Lower leg skin (tissue), 4 donors: Measurements from ENCODE around the gene UBAP2. TPM values are rescaled to one million over a fixed set of nuclear protein-coding genes. Genes with fewer than 3 reads are reported as not detected.

Experiments
- DNase-seq, 2 donors: peaks; one replicate each; pipeline ENCODE4 v3.0.0-alpha.2; 2019; ENCODE audit warnings: low spot score in 2 of 2
- H3K4me3 ChIP-seq: fragments of 200-600 bp; sonication (generic); 2 replicates; pipeline ENCODE4 v1.5.1; 2017; ENCODE audit warnings: mild to moderate bottlenecking, low read depth; ENCODE audit not compliant: poor library complexity, severe bottlenecking
- POLR2A ChIP-seq, 2 donors: fragments of 450-650 bp; IDR thresholded peaks; one replicate each; pipeline ENCODE4 v1.6.1; 2016 to 2017; ENCODE audit warnings: antibody characterized with exemption in 2 of 2, mild to moderate bottlenecking in 1 of 2, moderate library complexity in 1 of 2
- WGBS, 2 donors: methylation state at CpG; one replicate each; pipeline ENCODE4 v1.1.5; 2018; 5-methylcytosine and 5-hydroxymethylcytosine counted together
- intact Hi-C: fragments of 100-400 bp; cut with DNase I; formaldehyde crosslinking; loops from one replicate; pipeline ENCODE4 v1.15.0; 2023; ENCODE audit warnings: low total_unique reads
- total RNA-seq, 4 donors: library from RNA; depleted of rRNA; stranded (reverse); fragments of >200 nt; gene quantifications; one replicate each; pipeline ENCODE4 v1.1.0, GENCODE V29; 2016
- TF ChIP-seq, protein P1 (sequence below), 3 donors: fragments of 450-650 bp; IDR thresholded peaks; one replicate each; pipeline ENCODE4 v1.5.1; 2016; ENCODE audit warnings: antibody characterized with exemption in 3 of 3, mild to moderate bottlenecking in 3 of 3, moderate library complexity in 2 of 3

Gene UBAP2
- total RNA-seq, 4 donors from 2014 or later, result 20.0 to 29.1 (median 28.6) TPM

DNA sequence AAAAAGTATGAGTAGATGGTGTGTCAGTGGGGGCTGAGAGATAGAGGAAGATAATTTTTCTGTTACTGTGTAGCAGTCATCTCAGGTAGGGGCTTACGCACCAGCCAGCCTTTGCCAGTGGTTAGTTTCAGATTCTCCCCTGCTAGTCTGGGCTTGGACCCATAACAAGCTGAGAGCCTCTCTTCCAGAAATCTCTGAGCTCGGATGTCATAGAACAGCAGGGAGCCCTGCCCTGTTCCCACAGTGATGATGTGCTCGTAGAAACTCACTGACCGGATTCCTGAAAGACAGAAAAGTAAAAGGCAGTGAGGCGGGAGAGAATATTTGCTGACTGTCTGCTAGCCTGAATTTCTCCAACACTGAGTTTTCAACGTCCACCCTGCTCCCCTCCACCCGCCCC lies 40.6 kb upstream of the UBAP2 start:
- TF ChIP-seq, protein P1, sequence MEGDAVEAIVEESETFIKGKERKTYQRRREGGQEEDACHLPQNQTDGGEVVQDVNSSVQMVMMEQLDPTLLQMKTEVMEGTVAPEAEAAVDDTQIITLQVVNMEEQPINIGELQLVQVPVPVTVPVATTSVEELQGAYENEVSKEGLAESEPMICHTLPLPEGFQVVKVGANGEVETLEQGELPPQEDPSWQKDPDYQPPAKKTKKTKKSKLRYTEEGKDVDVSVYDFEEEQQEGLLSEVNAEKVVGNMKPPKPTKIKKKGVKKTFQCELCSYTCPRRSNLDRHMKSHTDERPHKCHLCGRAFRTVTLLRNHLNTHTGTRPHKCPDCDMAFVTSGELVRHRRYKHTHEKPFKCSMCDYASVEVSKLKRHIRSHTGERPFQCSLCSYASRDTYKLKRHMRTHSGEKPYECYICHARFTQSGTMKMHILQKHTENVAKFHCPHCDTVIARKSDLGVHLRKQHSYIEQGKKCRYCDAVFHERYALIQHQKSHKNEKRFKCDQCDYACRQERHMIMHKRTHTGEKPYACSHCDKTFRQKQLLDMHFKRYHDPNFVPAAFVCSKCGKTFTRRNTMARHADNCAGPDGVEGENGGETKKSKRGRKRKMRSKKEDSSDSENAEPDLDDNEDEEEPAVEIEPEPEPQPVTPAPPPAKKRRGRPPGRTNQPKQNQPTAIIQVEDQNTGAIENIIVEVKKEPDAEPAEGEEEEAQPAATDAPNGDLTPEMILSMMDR (IDR thresholded peaks at IDR 0.05), result no peak
- no peak for TF ChIP-seq POLR2A (IDR thresholded peaks at IDR 0.05)
- WGBS, 2 donors, result 89 to 90% methylated on average over 7 of the region's 7 CpGs
- no peak for DNase-seq
- intact Hi-C loops, result no loop called here
- H3K4me3 ChIP-seq, result no peak overlapping the region

DNA sequence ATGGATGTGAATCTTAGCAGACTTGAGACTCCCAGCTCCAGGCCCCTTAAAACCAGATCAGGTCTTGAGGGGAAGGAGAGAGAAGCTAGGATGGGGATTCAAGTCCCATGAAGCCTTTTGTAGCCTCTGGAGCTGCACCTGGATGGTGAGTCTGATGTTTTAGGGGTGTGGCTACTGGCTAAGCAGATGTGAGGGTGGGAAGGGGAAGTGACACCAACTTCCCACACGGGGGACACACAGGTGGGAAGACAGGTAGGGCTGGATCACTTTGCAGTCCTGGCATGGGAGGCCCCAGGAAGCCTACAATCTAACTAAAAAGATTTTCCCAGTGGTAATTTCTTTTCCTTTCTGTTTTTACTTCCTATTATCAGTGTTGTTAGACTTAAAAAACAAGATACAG lies 38.7 kb upstream of the UBAP2 start:
- H3K4me3 ChIP-seq, result no peak overlapping the region
- 37 to 41% methylated on average over 1 of the region's 1 CpG for WGBS, 2 donors
- TF ChIP-seq, protein P1 (IDR thresholded peaks at IDR 0.05), result no peak
- no peak for TF ChIP-seq POLR2A (IDR thresholded peaks at IDR 0.05)
- intact Hi-C loops, result no loop called here
- no peak for DNase-seq

DNA sequence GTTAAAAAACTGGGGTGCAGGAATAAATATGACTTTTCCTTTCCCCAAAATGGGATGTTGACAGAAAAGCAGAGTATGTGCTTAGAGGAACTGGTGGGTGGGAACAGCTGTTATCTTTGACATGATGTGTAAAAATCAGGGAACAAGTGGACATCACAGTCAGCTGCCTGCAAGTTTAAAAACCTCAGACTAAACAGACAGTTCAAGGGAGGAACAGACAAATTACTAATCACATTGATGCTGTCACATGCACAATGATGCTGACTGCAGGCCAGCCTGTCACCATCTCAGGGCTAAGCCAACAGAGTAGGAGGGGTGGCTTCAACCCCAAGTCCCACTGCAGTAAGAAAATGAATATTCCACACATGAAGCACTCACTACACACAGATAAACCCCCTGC lies 38.2 kb upstream of the UBAP2 start:
- intact Hi-C loops, result no loop called here
- TF ChIP-seq, protein P1 (IDR thresholded peaks at IDR 0.05), result no peak
- TF ChIP-seq POLR2A (IDR thresholded peaks at IDR 0.05), result no peak
- no peak overlapping the region for H3K4me3 ChIP-seq
- DNase-seq, result no peak

DNA sequence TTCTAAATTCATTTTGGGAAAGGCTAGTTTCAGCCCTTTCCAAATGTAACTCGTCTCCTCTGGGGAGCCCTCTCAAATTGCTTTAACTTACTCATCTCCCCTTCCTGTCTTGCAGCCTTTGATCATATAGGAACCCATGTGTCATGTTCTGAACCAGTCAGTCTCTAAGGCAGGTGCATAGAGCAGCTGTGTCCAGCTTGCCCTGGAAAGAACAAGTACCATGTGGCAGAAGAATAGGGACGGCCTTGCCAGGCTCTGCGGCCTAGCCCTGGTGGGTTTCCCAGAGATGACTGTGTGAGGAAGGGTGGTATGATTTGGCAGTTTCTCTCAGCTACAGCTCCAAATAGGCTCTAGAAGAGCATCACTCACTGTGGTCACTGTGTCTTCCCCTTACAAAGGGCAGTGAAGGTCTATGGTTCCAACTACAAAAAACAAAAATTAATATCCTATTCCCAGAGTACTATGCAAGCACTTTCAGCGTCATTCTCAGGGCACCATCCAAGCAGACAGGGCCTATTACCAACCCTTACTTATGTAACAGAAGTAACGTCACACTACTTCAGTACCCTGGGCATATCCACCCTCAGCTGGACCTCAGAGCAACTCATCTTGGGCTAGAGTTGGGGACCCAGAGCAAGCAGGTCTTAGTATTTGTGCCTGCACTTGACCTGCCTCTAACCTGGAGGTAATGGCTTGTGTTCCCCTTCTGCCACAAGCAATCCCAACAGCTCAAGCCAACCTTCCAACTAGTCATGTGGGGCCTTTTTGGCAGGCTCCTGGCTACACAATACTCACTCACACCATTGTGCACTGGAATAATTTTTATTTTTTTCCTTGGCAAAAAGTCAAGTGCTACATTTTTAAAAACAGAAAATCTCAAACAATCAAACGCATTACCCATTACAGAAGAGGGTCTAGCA lies 37.2 kb upstream of the UBAP2 start:
- no peak for TF ChIP-seq POLR2A (IDR thresholded peaks at IDR 0.05)
- TF ChIP-seq, protein P1 (IDR thresholded peaks at IDR 0.05), result no peak
- H3K4me3 ChIP-seq, result no peak overlapping the region
- DNase-seq, result no peak
- intact Hi-C loops, result no loop called here
- 82% methylated on average over 6 of the region's 6 CpGs for WGBS, 2 donors

DNA sequence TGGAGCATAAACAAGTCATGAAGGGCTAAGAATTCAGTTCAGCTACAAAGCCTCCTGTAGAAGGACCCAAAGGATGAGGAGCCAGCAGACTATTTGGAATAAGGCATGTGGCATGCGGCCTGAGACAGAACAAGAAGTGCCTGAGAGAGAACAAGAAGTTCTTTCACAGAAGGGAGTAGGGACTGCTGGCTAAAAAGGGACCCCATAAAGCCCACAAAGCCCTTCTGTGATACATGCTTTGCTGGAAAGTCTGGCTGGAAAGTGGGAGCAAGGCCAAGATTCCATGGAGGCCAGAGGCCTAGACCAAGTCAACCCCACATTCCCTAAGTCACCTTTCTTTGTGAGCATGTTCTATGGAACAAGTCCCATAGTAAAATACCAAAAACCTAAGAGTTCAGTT lies 35.9 kb upstream of the UBAP2 start:
- peak in 1 of 2 donors; percentile 30 for DNase-seq
- intact Hi-C loops, result no loop called here
- no peak overlapping the region for H3K4me3 ChIP-seq
- TF ChIP-seq, protein P1 (IDR thresholded peaks at IDR 0.05), result no peak
- no peak for TF ChIP-seq POLR2A (IDR thresholded peaks at IDR 0.05)
- 16 to 57% methylated on average over 1 of the region's 1 CpG for WGBS, 2 donors
